Hair follicle dermal papilla cell (primary cell): ENCODE measurements around the gene CNTRL. TPM values are rescaled to one million over a fixed set of nuclear protein-coding genes. Genes with fewer than 3 reads are reported as not detected.

Experiments used
- small RNA-seq: library from RNA; depleted of rRNA; stranded (forward); fragments of <200 nt; gene quantifications from one replicate; pipeline ENCODE3, GENCODE V24; 2012
- total RNA-seq: library from RNA; depleted of rRNA; stranded (reverse); fragments of >200 nt; gene quantifications from 2 replicates; pipeline ENCODE4 v1.2.3, GENCODE V29; 2012

The CNTRL gene, protein sequence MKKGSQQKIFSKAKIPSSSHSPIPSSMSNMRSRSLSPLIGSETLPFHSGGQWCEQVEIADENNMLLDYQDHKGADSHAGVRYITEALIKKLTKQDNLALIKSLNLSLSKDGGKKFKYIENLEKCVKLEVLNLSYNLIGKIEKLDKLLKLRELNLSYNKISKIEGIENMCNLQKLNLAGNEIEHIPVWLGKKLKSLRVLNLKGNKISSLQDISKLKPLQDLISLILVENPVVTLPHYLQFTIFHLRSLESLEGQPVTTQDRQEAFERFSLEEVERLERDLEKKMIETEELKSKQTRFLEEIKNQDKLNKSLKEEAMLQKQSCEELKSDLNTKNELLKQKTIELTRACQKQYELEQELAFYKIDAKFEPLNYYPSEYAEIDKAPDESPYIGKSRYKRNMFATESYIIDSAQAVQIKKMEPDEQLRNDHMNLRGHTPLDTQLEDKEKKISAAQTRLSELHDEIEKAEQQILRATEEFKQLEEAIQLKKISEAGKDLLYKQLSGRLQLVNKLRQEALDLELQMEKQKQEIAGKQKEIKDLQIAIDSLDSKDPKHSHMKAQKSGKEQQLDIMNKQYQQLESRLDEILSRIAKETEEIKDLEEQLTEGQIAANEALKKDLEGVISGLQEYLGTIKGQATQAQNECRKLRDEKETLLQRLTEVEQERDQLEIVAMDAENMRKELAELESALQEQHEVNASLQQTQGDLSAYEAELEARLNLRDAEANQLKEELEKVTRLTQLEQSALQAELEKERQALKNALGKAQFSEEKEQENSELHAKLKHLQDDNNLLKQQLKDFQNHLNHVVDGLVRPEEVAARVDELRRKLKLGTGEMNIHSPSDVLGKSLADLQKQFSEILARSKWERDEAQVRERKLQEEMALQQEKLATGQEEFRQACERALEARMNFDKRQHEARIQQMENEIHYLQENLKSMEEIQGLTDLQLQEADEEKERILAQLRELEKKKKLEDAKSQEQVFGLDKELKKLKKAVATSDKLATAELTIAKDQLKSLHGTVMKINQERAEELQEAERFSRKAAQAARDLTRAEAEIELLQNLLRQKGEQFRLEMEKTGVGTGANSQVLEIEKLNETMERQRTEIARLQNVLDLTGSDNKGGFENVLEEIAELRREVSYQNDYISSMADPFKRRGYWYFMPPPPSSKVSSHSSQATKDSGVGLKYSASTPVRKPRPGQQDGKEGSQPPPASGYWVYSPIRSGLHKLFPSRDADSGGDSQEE (N-terminal part only)
- total RNA-seq: 5.3 and 5.8 TPM in 2 replicates

DNA sequence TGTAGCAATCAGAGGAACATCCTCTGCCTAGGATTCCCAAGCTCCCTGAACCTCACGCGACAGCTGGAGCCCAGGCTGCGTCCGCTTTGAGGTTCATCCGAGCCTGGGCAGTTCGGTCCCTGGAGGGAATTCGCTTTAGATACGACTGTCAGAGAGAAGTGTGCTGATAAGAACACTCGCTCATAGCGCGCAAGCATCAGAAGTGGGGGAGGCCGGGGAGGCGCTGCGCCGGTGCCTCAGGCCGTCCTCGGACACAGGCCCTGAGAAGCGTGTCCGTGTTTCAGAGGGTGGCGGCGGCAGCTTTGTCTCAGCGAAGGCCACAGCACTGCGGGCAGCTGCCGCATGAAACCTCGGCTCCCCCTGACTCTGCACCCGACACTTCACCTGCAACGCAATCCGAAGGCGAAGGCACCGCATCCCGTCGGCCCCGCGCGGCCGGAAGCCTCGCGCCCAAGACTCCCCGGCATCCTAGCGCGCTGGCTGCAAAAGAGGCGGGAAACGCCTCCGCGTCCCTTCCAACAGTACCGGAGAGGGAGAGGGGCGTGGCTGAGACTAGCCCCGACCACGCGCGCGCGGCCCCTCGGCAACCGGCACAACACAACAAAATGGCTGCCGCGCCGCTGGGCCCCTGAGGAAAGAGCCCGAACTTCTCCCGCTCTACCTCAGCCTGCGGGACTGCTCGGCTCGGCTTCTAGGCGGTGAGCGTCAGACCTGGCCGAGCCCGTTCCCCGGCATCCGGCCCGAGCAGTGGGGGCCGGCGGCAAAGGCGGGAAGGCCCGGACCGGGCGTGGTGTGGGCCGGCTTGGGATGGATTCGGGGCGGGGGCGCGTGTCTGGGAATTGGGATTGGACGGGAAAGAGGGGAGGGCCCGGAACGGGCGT lies at the start of gene CNTRL:
CNTRL (plus strand) TSS at position 586 of the 881 bp plus-strand sequence. CDS start 13,372 bp downstream, outside the sequence.

GRCh38 chr9:121050128-121050988 lies 24.4 kb upstream of the CNTRL start, which contains the start of gene C5:
Gene C5 (minus strand): TSS chr9:121050275. CDS start chr9:121050246, 29 bp downstream.

DNA sequence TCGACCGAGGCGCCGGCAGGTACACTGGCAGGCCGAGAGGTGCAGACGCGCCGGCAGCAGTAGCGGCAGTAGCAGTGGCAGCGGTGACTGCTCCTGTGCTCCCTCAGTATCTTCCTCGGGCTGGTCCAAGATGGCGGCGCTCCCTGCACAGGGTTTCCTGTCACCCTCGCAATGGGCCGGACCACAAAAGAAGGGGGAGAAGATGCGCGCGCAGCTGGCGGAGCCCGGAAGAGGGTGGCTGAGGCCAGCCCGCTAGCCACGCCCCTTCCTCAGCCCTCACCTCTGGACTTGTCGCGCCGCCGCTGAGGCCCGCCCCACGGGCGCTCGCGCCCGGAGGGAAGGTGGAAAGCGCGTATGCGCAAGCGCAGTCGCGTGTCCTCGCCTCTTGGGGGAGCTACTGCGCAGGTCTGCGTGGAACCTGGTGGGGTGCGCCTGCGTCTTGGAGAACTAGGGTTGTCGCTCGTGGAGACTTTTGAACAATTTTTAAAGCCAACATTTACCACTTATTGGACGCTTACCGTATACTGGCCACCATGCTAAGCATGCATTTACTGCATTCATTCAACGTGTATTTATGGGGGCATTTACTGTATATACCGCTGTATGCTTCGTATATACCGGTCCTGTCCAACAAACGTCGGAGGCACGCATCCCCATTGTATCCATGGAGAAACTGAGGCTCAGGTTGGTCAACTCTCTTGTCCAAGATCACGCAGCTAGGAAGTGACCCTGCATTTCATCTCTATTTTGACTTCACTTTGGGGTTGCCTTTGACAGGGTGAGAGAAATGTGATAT lies 127.2 kb downstream of the CNTRL start, which contains the start of gene RAB14:
RAB14 (minus strand) TSS at position 132 of the 796 bp plus-strand sequence. CDS start 8,457 bp downstream, outside the sequence.

Small RNAs within 50 kb of the gene (small RNA-seq; reads per million reads assigned to genes)
- gene RN7SL181P: not detected

Other genes starting within 250 kb of the CNTRL start
- gene PSMD5, start 232.0 kb upstream of the CNTRL start, total RNA-seq: 38.4 and 46.6 TPM in 2 replicates
- gene PHF19, start 197.8 kb upstream of the CNTRL start, total RNA-seq: 20.0 and 20.4 TPM in 2 replicates
- 1.5 TPM in 2 replicates for gene TRAF1, start 148.2 kb upstream of the CNTRL start, total RNA-seq
- gene C5, start 24.7 kb upstream of the CNTRL start, total RNA-seq: 2.4 and 3.7 TPM in 2 replicates
- gene RAB14, start 126.9 kb downstream of the CNTRL start, total RNA-seq: 23.9 and 24.8 TPM in 2 replicates
- 839 and 844 TPM in 2 replicates for gene GSN, start 193.2 kb downstream of the CNTRL start, total RNA-seq